C4-2B (cell line): ENCODE measurements around the gene UBE3C.

Experiments
- ZFX ChIP-seq: fragments of 450-650 bp; IDR thresholded peaks from 2 replicates; pipeline ENCODE4 v1.6.1; 2017
- TF ChIP-seq, protein P1 (sequence below): fragments of 450-650 bp; conservative IDR thresholded peaks from 2 replicates; pipeline ENCODE4 v1.5.1; 2017; ENCODE audit warnings: mild to moderate bottlenecking

- TF ChIP-seq ZFX, result no peak
- TF ChIP-seq, protein P1, sequence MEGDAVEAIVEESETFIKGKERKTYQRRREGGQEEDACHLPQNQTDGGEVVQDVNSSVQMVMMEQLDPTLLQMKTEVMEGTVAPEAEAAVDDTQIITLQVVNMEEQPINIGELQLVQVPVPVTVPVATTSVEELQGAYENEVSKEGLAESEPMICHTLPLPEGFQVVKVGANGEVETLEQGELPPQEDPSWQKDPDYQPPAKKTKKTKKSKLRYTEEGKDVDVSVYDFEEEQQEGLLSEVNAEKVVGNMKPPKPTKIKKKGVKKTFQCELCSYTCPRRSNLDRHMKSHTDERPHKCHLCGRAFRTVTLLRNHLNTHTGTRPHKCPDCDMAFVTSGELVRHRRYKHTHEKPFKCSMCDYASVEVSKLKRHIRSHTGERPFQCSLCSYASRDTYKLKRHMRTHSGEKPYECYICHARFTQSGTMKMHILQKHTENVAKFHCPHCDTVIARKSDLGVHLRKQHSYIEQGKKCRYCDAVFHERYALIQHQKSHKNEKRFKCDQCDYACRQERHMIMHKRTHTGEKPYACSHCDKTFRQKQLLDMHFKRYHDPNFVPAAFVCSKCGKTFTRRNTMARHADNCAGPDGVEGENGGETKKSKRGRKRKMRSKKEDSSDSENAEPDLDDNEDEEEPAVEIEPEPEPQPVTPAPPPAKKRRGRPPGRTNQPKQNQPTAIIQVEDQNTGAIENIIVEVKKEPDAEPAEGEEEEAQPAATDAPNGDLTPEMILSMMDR, result no peak
These were observed 56.2 kb downstream of the UBE3C start for GRCh38 chr7:157194948-157195347.
